A673 (cell line): Measurements from ENCODE around the gene SLC2A4RG.

ENCODE experiments used
- CTCF ChIP-seq: fragments of 300-800, 200-600 bp; sonication (generic); conservative IDR thresholded peaks from 2 replicates; pipeline ENCODE4 v1.5.1; 2017; ENCODE audit warnings: low read depth, mild to moderate bottlenecking, antibody characterized with exemption, low read length, moderate library complexity, mixed read lengths
- EZH2 ChIP-seq: fragments of 200-600 bp; sonication (generic); IDR thresholded peaks from 2 replicates; pipeline ENCODE4 v1.6.1; 2017; ENCODE audit warnings: borderline replicate concordance, low read depth, mild to moderate bottlenecking, mixed read lengths, antibody characterized with exemption, low read length; ENCODE audit not compliant: poor library complexity, severe bottlenecking

GRCh38 chr20:63692436-63693082, 47.0 kb upstream of the SLC2A4RG start:
- TF ChIP-seq CTCF (no peak), EZH2 (no peak)
